GM12874 (cell line): ENCODE results near the gene SPRR2A.

Experiments
- TF ChIP-seq, protein P1 (sequence below): IDR thresholded peaks from 2 replicates; pipeline ENCODE4 v1.5.1; 2011; ENCODE audit warnings: low read depth, mild to moderate bottlenecking, control low read depth, low read length, moderate library complexity; ENCODE audit not compliant: insufficient read depth

Gene SPRR2A

DNA sequence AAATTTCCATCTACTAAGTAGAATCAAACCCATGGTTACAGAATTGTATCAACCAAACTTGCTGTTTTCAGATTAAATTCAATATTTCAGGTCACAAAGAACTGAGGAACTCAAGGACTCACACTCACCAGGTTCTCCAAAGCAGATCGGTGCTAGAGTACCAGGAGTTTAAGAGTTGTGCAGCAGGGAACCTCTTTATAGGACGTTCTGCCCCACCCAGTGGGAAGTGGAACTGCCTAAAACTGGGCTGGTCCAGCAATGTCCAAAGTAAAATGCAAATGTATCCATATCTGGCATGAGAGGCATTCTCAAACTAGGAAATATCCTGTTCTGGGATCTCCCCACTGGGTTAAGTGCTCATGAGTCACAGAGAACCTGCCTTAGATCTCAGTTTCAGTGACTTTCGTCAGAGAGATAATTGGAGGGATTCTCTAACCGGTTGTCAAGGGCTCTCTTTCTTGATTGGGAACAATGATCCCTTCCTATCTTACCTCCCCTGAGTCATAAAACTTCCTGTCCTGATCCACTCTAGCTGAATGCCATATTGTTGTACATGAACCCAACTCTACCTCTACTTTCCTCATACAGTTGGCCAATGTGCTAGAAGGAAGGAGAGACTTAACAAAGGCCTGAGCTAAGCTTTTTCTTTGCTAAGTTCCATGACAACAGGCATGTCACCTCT is 16.2 kb downstream of the SPRR2A start, which contains the start of gene SPRR2D:
Gene SPRR2D, minus strand, starts transcription at position 171 of the 682 bp plus-strand sequence. CDS start 774 bp downstream, outside the sequence.
- TF ChIP-seq, protein P1, sequence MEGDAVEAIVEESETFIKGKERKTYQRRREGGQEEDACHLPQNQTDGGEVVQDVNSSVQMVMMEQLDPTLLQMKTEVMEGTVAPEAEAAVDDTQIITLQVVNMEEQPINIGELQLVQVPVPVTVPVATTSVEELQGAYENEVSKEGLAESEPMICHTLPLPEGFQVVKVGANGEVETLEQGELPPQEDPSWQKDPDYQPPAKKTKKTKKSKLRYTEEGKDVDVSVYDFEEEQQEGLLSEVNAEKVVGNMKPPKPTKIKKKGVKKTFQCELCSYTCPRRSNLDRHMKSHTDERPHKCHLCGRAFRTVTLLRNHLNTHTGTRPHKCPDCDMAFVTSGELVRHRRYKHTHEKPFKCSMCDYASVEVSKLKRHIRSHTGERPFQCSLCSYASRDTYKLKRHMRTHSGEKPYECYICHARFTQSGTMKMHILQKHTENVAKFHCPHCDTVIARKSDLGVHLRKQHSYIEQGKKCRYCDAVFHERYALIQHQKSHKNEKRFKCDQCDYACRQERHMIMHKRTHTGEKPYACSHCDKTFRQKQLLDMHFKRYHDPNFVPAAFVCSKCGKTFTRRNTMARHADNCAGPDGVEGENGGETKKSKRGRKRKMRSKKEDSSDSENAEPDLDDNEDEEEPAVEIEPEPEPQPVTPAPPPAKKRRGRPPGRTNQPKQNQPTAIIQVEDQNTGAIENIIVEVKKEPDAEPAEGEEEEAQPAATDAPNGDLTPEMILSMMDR: no peak

DNA sequence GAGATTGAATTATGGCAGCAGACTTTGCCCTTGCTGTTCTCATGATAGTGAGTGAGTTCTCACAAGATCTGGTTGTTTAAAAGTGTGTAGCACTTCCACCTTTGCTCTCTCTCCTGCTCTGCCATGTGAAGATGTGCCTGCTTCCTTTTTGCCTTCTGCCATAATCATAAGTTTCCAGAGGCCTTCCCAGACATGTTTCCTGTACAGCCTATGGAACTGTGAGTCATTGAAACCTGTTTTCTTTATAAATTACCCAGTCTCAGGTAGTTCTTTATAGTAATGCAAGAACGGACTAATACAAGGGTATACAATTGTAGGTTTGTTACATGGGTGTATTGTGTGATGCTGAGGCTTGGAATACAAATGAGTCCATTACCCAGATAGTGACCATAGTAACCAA is 22.1 kb downstream of the SPRR2A start:
- TF ChIP-seq, protein P1: no peak

- TF ChIP-seq, protein P1: no peak
Measured at GRCh38 chr1:153032677-153033308, 24.5 kb downstream of the SPRR2A start.

DNA sequence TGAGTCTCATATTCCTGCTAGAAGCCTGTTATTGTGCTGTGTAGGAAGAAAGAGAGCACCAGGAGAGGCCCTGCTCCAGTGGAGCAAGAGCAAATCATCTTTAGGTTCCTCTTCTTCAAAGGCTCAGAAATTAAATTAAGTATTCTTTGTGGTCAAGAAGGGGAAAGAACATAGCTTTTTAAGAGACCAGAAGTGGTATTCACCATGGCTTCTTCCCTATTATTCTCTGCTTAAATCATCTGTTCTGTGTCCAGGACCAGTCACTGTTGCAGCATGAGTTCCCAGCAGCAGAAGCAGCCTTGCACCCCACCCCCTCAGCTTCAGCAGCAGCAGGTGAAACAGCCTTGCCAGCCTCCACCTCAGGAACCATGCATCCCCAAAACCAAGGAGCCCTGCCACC is 25.2 kb downstream of the SPRR2A start:
- TF ChIP-seq, protein P1: no peak

- TF ChIP-seq, protein P1: no peak
Measured at GRCh38 chr1:153030895-153031294, 26.4 kb downstream of the SPRR2A start, which contains the start of gene SPRR1B. Gene SPRR1B, plus strand, starts transcription at chr1:153031203. Its CDS starts 1,143 bp downstream, at chr1:153032346.

GRCh38 chr1:153028766-153029165 is 28.5 kb downstream of the SPRR2A start:
- TF ChIP-seq, protein P1: no peak

DNA sequence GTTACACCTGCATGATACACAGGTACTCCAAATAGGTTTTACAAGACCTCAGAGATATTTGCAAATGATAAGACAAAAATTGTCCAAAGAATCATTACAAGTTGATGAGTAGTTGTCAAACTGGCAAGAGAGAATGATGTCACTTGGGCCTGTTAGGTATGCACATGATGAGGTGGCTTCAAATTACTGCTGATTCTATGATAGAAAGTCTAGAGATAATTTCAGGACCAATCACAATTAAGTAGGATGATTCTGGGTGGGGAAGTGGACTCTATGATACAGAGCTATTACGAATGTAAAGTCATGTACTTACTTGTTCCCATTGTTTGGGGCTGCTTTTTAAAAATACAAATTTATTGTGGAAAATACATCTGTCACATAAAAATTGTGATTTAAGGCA is 31.5 kb downstream of the SPRR2A start:
- TF ChIP-seq, protein P1: no peak
